PFSK-1 (cell line): Measurements from ENCODE around the gene TBC1D22A.

Experiments
- FOXP2 ChIP-seq: optimal IDR thresholded peaks from 2 replicates; pipeline ENCODE3; 2011; ENCODE audit warnings: borderline replicate concordance, control low read depth, inconsistent platforms; ENCODE audit not compliant: insufficient read depth; ENCODE audit errors: extremely low read length, extremely low read depth
- POLR2AphosphoS5 ChIP-seq: IDR thresholded peaks from 2 replicates; pipeline ENCODE4 v1.6.1; 2012; ENCODE audit warnings: low read depth, mild to moderate bottlenecking, control low read depth, low read length, moderate library complexity
- SIN3A ChIP-seq: IDR thresholded peaks from 2 replicates; pipeline ENCODE4 v1.6.1; 2012; ENCODE audit warnings: mild to moderate bottlenecking, low read length, moderate library complexity, borderline replicate concordance; ENCODE audit not compliant: insufficient read depth
- TAF1 ChIP-seq: IDR thresholded peaks from 2 replicates; pipeline ENCODE4 v1.6.1; 2012; ENCODE audit warnings: low read length, control low read depth, borderline replicate concordance; ENCODE audit not compliant: insufficient read depth
- TF ChIP-seq, protein P1 (sequence below), 2 experiments: IDR thresholded peaks; 2 replicates each; pipeline versions ENCODE4 v1.6.1 to v1.8.0; 2011 to 2012; ENCODE audit warnings: low read depth in 2 of 2, low read length in 2 of 2, control low read depth in 1 of 2, inconsistent platforms in 1 of 2, mild to moderate bottlenecking in 1 of 2, moderate library complexity in 1 of 2; ENCODE audit not compliant: insufficient read depth in 1 of 2

The TBC1D22A gene

DNA sequence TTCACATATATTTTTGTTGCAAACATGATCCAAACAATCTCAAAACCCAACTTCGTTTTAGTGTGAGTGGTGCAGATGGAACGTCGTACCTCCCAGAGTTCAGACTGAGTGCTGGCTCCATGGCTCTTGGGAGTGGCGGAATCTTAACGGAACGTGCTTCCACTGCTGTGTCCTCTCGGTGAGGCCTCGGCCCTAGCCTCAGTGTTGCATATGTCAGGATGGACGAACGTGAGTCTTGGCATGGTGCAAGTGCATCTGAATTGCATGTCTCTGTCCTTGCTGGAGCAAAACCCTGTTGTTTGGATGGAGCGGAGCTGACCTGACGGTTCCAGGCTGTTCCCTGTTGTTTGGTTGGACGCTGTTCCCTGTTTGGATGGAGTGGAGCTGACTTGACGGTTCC, 306.8 kb downstream of the TBC1D22A start:
- TF ChIP-seq, protein P1, sequence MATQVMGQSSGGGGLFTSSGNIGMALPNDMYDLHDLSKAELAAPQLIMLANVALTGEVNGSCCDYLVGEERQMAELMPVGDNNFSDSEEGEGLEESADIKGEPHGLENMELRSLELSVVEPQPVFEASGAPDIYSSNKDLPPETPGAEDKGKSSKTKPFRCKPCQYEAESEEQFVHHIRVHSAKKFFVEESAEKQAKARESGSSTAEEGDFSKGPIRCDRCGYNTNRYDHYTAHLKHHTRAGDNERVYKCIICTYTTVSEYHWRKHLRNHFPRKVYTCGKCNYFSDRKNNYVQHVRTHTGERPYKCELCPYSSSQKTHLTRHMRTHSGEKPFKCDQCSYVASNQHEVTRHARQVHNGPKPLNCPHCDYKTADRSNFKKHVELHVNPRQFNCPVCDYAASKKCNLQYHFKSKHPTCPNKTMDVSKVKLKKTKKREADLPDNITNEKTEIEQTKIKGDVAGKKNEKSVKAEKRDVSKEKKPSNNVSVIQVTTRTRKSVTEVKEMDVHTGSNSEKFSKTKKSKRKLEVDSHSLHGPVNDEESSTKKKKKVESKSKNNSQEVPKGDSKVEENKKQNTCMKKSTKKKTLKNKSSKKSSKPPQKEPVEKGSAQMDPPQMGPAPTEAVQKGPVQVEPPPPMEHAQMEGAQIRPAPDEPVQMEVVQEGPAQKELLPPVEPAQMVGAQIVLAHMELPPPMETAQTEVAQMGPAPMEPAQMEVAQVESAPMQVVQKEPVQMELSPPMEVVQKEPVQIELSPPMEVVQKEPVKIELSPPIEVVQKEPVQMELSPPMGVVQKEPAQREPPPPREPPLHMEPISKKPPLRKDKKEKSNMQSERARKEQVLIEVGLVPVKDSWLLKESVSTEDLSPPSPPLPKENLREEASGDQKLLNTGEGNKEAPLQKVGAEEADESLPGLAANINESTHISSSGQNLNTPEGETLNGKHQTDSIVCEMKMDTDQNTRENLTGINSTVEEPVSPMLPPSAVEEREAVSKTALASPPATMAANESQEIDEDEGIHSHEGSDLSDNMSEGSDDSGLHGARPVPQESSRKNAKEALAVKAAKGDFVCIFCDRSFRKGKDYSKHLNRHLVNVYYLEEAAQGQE (IDR thresholded peaks at IDR 0.05; ENCODE audit: insufficient read depth in 1 of 2, low read depth in 2 of 2, low read length in 2 of 2) = no peak
- TF ChIP-seq FOXP2 (no peak), SIN3A (no peak), POLR2AphosphoS5 (no peak), TAF1 (no peak)

DNA sequence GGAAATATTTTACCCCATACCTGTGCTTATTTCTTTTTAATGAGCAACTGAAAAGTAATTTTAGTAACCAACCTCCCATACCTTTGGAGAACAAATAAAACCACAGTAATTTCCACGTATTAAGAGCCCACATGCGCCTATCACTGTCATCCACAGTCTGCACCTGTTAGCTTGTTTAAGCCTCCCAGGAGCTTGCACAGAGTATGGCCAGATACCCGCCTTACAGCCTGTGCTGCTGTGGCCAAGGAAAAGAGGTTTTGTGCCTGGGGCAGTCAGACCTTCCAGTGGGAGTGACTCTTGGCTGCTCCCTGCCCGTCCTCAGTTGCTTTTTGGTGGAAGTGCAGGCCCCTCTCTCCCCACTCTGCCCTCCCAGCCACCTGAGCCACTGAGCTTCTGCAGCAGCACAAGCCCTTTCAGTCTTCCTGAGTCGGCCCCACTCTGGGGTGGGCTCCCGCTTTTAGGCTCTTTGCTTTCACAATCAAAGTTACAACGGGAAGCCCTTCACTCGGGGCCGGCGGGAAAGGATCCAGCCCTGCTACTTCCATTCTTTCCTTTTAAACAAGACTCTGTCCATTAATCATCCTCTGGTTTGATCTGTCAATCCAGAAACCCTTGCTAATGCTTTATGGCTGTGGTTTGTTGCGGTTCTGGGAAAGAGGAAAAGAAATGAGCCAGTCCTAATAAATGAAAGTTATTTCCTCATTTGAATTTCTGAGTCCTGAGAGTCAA, 308.8 kb downstream of the TBC1D22A start:
- TF ChIP-seq TAF1 = no peak
- no peak for TF ChIP-seq FOXP2
- no peak for TF ChIP-seq SIN3A
- TF ChIP-seq POLR2AphosphoS5 = no peak
- TF ChIP-seq, protein P1 (IDR thresholded peaks at IDR 0.05; ENCODE audit: insufficient read depth in 1 of 2, low read depth in 2 of 2, low read length in 2 of 2) = no peak

DNA sequence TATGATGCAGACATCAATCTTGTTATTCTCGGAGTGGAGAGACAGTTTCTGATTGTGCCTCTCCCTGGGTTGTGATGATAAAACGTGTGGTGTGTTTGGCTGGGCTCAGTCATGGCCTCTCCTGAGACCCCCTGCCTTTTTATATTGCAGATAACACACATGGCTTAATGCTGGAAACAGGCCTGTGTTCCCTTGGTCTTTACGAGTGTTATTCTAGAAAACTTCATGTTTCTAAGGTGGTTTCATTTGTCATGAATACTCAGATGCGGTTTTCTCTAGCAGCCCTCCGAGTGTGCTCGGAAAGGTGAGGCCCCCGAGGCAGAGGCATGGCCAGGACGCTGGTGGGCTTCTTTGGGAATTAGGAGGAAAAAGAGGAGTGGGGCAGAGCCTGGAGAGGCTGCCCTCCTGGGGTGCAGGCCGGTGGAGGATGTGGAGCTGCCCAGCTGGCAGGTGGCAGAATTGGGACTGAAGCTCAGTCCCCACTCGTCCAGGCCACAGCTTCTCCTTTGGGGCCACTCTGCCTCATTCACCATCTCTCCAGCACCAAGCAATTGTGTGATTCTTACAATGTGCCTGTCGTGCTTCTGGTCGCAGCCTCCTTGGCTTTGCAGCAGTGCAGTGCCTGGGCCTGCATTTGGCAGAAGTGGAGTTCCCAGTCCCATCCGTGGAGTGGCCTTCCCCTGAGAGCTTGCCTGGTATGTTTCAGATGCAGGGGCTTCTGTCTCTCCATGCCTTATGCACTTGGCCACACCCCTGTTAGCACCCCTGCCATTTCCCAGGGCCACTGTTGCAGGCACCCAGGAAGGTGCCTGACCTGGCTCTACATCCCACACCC, 309.6 kb downstream of the TBC1D22A start:
- TF ChIP-seq FOXP2 = no peak
- TF ChIP-seq POLR2AphosphoS5 = no peak
- TF ChIP-seq, protein P1 (IDR thresholded peaks at IDR 0.05; ENCODE audit: insufficient read depth in 1 of 2, low read depth in 2 of 2, low read length in 2 of 2) = no peak
- TF ChIP-seq TAF1 = no peak
- TF ChIP-seq SIN3A = no peak

DNA sequence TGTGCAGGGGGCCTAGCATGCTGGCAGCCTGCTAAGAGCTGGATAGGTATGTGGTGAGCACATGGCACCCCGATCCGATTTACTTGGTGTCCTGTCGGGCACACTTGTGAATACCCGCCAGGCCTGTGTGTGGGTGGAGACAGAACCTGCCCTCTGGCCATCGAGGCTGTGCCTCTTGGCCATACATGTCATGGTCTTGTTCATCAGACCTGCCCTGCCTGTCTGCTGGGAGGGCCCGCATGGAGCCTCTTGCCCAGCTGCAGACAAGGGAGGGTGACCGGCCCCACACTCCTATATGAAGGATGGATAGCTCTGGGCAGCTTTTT, 310.2 kb downstream of the TBC1D22A start:
- TF ChIP-seq FOXP2 (no peak), POLR2AphosphoS5 (no peak), SIN3A (no peak), TAF1 (no peak)
- TF ChIP-seq, protein P1 (IDR thresholded peaks at IDR 0.05; ENCODE audit: insufficient read depth in 1 of 2, low read depth in 2 of 2, low read length in 2 of 2) = no peak
